RWPE1 (cell line): ENCODE results near the gene SETBP1.

Experiments
- CTCF ChIA-PET: fragments of 350-600 bp; sonication (Branson Sonifier 250); formaldehyde crosslinking; extraction: SDS; loops from one replicate; lab custom pipeline; 2021; lab: Yijun Ruan, JAX
- POLR2A ChIA-PET: fragments of 400-600 bp; formaldehyde crosslinking; extraction: SDS; loops from one replicate; lab custom pipeline; 2020; ENCODE audit warnings: antibody characterized with exemption; ENCODE audit not compliant: low non-redundant PET; lab: Yijun Ruan, JAX
- DNase-seq: peaks from one replicate; pipeline ENCODE4 v3.0.0; 2012; ENCODE audit warnings: low spot score
- H3K27ac ChIP-seq: fragments of 450-650 bp; 2 replicates; pipeline ENCODE4 v1.5.1; 2017
- TF ChIP-seq, protein P1 (sequence below): fragments of 450-650 bp; conservative IDR thresholded peaks from 2 replicates; pipeline ENCODE4 v1.5.1; 2017; ENCODE audit warnings: low read depth, mild to moderate bottlenecking

SETBP1 gene

DNA sequence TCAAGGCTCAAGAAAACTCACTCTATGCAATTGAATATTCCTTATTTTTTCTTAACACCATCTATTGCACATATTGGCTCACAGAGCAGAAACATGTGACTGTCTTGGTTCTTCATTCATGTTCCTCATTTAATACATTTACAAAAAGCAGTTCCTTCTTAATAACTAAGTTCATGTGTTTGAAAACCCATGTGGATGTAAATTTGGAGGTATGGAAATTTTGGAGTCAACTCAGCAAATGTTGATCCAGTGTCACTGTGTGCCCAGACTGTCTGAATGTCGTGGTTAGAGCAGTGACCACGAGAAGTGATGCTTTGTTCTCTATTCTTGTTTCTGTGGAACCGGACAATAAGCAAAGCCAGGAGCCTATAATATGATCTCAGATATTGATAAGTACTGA lies 299.1 kb downstream of the SETBP1 start:
- ChIA-PET POLR2A (no interaction called here), CTCF (no interaction called here)
- no peak overlapping the region for H3K27ac ChIP-seq
- DNase-seq: no peak
- TF ChIP-seq, protein P1, sequence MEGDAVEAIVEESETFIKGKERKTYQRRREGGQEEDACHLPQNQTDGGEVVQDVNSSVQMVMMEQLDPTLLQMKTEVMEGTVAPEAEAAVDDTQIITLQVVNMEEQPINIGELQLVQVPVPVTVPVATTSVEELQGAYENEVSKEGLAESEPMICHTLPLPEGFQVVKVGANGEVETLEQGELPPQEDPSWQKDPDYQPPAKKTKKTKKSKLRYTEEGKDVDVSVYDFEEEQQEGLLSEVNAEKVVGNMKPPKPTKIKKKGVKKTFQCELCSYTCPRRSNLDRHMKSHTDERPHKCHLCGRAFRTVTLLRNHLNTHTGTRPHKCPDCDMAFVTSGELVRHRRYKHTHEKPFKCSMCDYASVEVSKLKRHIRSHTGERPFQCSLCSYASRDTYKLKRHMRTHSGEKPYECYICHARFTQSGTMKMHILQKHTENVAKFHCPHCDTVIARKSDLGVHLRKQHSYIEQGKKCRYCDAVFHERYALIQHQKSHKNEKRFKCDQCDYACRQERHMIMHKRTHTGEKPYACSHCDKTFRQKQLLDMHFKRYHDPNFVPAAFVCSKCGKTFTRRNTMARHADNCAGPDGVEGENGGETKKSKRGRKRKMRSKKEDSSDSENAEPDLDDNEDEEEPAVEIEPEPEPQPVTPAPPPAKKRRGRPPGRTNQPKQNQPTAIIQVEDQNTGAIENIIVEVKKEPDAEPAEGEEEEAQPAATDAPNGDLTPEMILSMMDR: no peak

DNA sequence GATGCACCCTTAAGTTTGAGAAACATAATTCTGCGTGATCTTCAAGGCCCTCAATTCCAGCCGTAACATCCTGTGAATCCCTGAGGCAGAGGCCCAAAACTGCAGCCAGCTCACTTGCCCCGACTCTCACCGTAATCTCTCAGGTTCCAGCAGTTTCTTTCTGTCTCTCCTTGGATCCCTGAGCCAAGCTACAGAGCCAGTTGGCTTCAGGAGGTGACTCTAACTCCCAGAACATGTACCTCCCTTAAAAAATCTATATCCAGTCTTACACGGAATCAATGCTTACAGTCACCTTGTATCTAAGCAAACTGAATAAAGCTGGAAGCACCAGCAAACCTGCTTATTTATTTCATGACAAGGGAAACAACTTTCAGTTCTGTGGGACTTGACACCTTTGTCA lies 300.4 kb downstream of the SETBP1 start:
- TF ChIP-seq, protein P1: no peak
- CTCF ChIA-PET: no interaction called here
- POLR2A ChIA-PET: no interaction called here
- no peak for DNase-seq
- no peak overlapping the region for H3K27ac ChIP-seq

DNA sequence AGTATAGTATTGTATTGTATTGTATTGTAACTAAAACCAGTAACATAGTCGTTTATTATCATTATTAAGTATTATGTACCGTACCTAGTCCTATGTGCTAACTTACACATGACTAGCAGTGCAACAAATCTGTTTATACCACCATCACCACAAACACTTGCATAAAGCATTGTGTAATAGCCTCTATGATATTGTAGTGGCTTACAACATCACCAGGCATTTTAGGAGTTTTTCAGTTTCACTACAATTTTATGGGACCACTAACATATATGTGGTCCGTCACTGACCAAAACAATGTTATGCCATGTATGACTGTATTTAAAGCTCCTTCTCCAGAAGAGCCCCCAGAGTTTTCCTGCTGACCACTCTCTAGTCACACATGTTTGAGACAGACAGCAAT lies 306.2 kb downstream of the SETBP1 start:
- DNase-seq: no peak
- no peak overlapping the region for H3K27ac ChIP-seq
- TF ChIP-seq, protein P1: no peak
- ChIA-PET POLR2A (no interaction called here), CTCF (no interaction called here)

DNA sequence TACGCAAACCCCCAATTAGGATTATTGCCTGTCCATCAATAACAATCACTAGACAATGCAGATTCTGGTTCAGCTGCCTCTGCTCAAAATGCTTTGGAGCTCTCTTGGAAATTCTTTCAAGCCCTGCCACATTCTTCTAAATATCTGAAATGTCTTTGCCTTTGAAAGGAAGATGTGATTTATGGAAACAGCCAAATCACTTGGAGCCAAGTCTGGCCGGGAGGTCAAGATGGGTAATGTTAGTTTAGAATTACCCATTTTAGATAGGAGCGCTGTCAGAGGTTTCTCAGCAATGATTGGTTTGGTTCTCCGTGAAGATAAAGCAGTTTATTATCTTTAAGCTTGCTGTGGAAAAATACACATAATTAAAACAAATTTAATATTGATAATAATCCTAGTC lies 306.7 kb downstream of the SETBP1 start:
- DNase-seq: no peak
- ChIA-PET POLR2A (no interaction called here), CTCF (no interaction called here)
- TF ChIP-seq, protein P1: no peak
- H3K27ac ChIP-seq: no peak overlapping the region

DNA sequence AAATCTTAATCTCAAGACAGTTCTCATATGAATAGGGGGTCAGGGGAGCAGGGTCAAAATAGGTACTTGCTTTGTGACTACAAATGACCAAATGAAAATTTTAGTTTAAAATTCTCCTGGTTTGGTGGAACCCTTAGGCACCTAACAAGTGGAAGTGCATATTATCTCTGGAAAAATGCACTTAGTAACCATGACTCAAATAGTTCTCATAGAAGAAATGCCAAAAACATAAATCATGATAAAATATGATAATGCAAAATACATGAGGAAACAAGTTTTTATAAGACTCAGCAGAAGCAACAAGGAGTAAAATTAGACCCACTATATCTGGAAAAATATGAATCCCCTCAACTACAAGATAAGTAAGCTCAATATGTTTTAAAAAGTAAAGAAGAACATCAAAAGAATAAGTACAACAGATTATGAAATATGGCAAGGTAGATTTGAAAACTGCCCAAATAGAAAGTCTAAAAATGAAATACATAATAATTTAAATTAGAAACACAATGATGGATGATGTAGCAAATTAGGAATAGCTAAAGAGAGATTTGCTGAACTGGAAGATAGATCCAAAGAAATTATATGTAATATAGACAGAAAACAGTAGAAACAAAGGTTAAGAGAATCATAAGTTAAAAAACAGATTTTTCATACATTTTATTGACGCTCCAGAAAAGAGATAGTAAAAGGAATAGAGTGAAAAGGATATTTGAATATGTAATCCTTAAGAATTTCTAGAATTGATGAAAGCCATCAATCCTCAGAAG lies 308.3 kb downstream of the SETBP1 start:
- CTCF ChIA-PET: no interaction called here
- POLR2A ChIA-PET: no interaction called here
- H3K27ac ChIP-seq: no peak overlapping the region
- TF ChIP-seq, protein P1: no peak
- peak; percentile 11 for DNase-seq

DNA sequence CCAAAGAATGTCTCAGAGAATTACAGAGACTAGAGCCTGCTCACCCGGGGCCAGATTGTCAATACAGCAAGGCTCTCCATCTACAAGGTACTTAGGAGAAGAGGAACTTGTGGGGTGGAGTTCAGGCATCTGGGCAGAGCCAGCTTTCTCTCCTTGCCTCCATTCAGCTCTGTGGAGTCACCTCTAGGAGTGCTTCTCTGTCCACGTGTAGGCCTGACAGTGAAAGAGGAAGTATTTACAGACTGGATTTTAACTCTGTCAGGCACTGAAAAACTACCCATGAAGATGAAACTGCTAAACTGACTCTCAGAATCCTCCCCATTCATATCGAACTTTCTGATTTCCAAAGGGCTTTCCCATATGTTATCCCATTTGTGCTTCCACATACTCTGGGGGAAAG lies 315.6 kb downstream of the SETBP1 start:
- ChIA-PET CTCF (no interaction called here), POLR2A (no interaction called here)
- H3K27ac ChIP-seq: no peak overlapping the region
- no peak for DNase-seq
- TF ChIP-seq, protein P1: no peak
